Limb (tissue), 2 donors: ENCODE results near the gene COL23A1.

Experiments used
- DNase-seq, 2 donors: peaks; one replicate each; pipeline ENCODE4 v3.0.0-alpha.2; 2016; ENCODE audit errors: extremely low spot score in 2 of 2

COL23A1 gene

GRCh38 chr5:178346607-178347334 is 243.4 kb downstream of the COL23A1 start:
- DNase-seq = no peak

DNA sequence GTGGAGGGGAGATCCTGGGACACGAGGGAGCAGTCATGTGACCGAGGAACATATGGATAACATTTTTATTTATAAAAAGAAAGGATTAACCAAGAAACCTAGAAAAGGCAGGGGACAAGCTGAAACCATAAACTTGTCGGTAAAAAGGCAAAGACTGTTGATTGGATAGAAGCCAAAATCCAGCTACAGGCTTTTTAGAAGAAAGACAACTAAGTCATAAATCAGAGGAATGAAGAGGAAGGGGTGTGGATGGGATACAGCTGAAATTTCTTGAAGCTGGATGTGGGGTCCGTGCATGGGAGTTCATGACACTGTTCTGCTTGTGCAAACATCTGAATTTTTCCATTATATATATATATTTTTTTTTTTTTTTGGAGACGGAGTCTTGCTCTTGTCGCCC is 246.9 kb downstream of the COL23A1 start:
- no peak for DNase-seq

DNA sequence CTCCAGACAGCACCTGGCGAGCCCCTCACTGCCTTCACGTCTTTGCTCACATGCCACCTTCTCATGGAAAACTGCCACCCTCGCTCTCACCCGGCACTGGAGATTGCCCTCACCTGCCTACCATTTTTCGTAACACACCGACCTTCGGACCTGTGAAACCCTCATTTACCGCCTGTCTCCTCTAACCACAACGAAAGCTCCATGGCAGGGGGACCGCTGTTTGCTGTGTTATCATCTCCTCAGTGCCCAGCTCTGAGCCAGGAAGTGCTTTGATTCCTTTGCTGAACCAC is 248.4 kb downstream of the COL23A1 start:
- no peak for DNase-seq

GRCh38 chr5:178341091-178341850 is 248.9 kb downstream of the COL23A1 start:
- DNase-seq = no peak

DNA sequence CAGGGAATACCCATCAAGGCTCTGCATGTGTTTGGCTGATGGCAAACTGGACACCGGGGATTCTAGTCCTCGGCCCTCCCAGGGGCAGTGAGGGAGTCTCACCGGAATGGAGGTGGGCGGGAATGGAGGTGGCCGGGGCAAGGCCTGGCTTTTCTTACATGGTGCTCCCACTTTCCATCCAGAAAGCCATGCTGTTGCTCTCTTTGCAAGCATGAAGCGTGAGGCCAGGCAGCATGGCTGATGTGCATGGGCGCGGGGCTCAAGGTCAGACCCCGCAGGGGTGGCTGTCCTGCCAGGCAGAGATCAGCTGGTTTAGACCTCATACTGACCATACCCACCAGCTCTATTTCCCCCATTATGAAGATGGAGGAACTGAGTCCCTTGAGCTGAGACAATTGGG is 249.6 kb downstream of the COL23A1 start:
- no peak for DNase-seq

- DNase-seq = no peak
Measured at GRCh38 chr5:178340187-178340586, 250.0 kb downstream of the COL23A1 start.

DNA sequence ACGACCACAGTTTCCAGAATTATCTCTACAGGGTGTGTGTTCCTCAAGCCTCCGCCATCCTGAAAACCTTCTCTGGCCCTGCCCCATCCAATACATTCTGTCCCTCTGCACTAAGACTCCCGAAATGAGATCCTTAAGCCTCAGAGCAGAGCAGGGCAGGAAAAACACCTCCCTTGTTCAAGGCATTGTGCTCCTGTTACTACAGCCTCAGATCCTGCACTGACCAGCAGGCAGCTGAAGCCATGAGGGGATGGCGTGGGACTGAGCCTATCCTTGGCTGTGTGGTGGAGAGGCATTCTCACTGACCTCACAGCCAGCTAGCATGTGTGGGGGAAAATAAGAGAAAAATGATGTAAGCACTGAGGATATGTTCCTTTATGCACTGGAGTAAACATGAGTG is 250.9 kb downstream of the COL23A1 start:
- DNase-seq = no peak

GRCh38 chr5:178338750-178339144 is 251.4 kb downstream of the COL23A1 start:
- DNase-seq = no peak

DNA sequence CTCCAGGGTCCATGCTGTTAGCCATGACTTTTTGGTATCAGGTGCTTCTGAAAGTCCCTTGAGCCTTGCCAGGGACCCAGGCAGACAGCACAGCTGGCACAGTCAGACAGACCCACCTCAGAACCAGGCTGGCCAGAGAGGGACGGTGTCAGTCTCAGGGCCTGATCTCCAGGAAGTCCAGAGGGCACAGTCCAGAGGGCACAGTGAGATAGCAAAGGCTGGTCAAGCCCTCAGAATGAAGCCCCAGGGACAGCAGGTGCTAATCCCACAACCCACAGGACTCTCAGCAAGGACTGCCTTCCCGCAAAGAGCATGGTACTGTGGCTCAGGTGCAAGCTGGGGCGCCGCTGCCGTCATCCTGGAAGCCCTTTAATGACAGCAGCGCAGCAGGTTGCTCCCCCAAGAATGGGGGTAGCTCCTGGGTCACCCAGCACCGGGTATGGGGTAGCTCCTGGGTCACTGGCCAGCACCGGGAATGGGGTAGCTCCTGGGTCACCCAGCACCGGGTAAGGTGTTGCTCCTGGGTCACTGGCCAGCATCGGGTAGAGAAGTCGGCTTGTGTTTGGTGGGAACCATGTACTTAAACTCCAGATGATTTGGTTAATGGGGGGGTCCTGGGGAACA is 252.0 kb downstream of the COL23A1 start:
- no peak for DNase-seq

DNA sequence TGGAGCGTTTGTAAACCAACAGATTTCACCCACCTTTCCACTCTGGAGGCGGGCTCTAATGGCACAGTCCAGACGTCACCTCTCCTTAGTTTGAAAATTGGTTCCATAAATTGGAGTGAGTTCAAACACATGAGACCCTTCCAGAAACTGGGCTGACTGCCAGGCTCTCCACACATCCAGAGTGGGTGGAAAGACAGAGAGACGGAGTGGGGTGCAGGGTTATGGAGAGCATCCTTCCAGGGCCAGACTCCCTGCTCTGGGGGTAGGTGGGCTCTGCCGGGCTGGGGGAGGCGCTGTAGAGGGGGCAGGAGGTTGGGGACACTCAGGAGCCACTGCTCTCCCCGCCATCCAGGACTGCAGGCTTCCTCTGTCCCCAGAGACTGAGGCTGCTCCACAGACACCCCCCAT is 252.9 kb downstream of the COL23A1 start:
- no peak for DNase-seq

DNA sequence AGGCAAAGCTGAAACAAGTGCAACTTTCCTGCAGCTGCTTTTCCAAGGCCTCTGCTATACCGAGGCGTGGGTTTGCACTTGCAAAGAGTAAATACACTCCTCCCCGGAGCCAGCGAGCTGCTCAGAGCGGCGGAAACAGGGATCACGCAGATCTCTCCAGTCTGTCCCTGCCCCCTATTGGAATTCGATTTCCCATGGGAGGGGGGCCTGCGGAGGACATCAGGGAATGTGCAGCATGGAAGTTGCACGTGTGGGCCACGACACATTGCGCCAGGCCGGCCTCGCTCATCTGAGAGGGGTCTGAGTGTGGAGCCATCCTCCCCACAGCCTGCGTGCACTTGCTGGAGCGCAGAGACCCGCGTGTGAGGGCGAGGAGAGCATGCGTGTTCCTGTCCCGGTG is 253.3 kb downstream of the COL23A1 start:
- no peak for DNase-seq

DNA sequence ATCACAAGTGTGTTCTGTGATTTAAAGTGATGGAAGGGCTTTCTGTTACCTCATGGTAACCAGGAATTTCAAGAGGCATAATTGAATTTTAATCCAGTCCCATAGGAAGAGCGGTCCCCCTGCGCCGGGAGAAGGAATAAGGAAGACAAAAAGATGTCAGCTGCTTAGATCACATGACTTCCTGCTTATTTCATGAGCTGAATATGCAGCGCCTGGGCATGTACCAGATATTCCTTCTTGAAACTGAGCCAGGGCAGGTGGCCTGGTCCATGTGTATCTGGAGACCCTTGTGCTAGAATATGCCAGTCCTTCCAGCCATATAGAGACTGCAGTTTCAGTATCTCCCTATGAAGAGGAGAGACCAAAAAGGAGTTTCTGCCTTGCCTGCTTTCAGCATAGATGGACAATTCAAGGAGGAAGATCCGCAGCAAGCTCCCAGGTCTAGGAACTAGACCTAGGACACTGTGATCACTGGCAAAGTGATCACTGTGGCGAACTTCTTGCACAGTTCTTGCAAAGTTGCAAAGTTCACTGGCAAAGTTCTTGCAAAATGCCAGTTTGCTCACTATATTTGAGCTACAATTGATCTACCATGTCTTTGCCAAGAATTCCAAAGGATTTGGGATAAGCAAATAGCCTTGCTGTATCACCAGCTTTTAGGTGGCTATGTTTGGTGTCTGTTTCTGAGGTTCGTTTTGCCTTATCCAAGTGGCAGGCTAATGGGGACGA is 254.7 kb downstream of the COL23A1 start:
- DNase-seq = no peak

GRCh38 chr5:178334861-178335260 is 255.3 kb downstream of the COL23A1 start:
- no peak for DNase-seq

- no peak for DNase-seq
Measured at GRCh38 chr5:178333821-178334481, 256.2 kb downstream of the COL23A1 start.

- DNase-seq = no peak
Measured at GRCh38 chr5:178332210-178332641, 258.0 kb downstream of the COL23A1 start.

DNA sequence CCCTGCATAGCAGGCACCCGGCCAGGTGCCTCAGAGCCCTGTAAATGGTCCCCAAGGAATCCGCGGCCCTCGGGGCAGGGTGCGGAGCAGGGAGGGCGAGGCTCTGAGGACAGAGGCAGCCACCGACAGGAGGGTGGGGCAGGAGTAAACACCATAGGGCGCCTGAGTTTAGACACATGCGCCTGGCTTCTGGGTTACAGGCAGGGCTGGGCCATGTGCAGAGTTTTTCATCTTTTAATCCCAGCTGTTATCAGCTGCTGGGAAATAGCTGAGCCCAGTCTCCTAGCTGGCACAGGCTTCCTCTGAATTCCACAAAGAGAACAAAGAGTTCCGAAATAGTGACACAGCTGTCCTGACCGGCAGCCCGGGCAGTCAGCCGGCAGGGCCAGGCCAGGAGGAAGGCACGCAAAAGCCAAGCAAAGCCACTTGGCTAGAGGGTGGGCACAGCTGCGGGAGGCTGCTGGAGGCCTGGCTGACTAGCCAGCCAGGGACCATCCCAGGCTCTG is 258.6 kb downstream of the COL23A1 start:
- peak; percentile 72 to 81 for DNase-seq

DNA sequence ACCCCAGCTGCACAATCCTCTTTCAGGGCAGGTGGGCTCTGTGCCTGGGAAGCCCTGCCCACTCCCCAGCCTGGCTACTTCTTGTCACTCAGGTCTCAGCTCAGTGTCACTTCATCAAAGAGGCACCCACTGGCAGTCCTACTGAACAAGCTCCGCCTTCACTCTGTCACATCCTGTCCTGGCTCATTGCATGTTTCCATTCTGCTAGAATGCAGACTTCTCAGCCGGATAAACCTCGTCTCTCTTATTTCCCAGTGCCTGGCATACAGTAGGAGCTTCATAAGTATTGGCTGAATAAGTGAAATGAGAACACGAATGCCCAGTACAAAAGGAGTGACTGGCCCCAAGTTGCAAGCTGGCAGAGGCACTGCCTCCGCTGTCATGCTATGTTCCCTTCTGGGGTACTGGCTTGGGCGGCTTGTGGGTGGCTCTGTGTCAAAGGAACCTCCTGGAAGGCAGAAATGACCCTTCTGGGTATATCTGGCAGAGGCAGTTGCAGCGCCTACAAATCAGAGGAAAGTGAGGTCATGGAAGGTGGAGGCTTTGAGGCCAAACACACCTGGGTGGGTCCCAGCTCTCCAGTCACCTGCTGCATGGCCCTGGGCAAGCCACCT is 259.3 kb downstream of the COL23A1 start:
- peak in 1 of 2 donors; percentile 61 for DNase-seq

DNA sequence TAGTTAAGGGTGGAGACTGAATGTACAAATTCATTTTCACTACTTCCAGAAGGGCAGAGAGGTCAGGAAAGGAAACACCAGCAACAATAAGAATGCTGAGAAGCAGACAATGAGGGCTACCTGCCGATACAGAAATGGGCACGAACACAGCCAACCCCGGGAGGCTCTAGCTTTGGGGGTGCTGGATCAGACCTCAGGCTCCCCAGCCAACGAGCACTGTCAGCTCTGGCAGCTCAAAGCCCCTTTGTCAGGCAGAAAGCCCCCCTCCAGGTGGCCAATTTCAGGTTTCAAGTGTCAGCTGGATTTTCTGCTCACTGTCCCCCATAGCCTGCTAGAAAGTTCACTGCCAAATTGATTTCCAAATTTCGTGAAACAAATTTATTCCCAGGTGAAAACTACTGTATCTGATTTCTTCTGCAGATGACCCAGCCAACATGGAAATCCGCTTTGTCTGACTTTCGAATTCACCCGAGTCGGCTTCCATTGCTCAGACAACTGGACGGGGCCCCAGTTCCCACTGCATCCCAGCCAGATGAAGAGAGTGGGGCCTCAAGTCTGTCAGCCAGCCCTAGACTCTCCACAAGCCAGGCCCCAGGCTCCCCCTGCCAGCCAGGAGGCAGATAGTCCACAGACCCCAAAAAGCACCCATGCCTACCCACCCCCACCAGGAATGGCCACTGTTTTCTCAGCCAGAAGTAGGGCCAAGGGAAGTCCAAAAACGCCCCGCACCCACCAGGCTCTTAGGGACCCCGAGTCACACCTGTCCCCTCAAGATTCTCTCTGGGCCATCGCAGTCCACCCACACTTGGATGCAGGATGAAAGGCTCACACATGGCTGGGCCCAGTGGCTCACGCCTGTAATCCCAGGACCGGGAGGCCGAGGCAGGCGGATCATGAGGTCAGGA is 261.1 kb downstream of the COL23A1 start:
- no peak for DNase-seq

DNA sequence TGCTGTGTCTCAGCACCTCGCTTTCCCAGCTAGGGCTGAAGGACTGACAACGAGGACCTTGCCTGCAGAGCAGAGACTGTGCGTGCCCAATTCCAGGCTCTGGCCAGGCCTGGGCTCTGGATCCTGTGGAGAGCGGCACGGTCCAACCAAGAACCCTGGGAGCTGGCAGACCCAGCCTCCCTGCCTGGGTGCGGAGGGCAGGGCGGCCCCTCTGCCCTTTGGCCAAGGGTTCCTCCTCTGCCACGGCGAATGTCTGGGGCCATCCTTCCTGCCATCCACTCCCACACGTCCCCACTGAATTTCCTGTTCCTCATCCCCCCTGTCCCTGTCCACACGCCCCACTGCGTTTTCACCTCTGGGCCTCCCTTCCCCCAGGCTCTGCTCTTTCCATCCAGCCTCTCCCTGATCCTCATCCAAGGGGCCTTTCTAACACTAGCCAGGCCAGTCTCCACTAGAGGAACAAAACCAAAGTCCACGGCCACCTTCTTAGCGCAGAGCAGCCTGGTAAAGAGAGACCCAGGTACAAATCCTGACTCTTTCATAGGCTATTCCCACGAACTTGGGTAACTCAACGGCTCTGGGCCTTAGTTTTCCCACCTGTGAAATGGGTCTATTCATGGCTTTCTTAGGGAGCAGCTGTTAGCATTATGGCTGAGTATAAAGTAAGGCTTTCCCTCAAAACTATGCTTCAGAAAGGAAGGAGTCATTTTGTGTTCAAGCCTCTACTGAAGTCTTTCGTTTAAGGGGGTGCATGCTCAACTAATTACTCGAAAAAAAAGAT is 262.1 kb downstream of the COL23A1 start:
- DNase-seq = no peak
